Activated T-cell treated with anti-CD3 and anti-CD28 coated beads, Interleukin-2, amount 50 U/mL, for 48 hours (primary cell): ENCODE data around the gene CLDN2.

Experiments
- DNase-seq, 2 experiments: peaks; one replicate each; pipeline ENCODE4 v3.0.0-alpha.2; 2020

Gene CLDN2

GRCh38 chrX:106927023-106927422, 6.8 kb downstream of the CLDN2 start:
- no peak for DNase-seq

- no peak for DNase-seq
Observed at GRCh38 chrX:106927700-106928099, 7.5 kb downstream of the CLDN2 start.

- DNase-seq: no peak
Observed at GRCh38 chrX:106928227-106928626, 8.0 kb downstream of the CLDN2 start.

- no peak for DNase-seq
Observed at GRCh38 chrX:106931831-106932491, 11.8 kb downstream of the CLDN2 start.

- no peak for DNase-seq
Observed at GRCh38 chrX:106932492-106932923, 12.3 kb downstream of the CLDN2 start.

GRCh38 chrX:106932960-106933537, 12.8 kb downstream of the CLDN2 start:
- no peak for DNase-seq

GRCh38 chrX:106933538-106933961, 13.3 kb downstream of the CLDN2 start:
- no peak for DNase-seq

GRCh38 chrX:106935175-106935574, 15.0 kb downstream of the CLDN2 start:
- DNase-seq: no peak

GRCh38 chrX:106936246-106936645, 16.0 kb downstream of the CLDN2 start:
- DNase-seq: no peak

GRCh38 chrX:106939566-106939965, 19.4 kb downstream of the CLDN2 start:
- DNase-seq: no peak

- DNase-seq: no peak
Observed at GRCh38 chrX:106940068-106940467, 19.9 kb downstream of the CLDN2 start.

GRCh38 chrX:106946464-106946863, 26.3 kb downstream of the CLDN2 start:
- DNase-seq: no peak

GRCh38 chrX:106948641-106949040, 28.4 kb downstream of the CLDN2 start:
- no peak for DNase-seq

GRCh38 chrX:106949366-106949765, 29.2 kb downstream of the CLDN2 start:
- no peak for DNase-seq

GRCh38 chrX:106950381-106950780, 30.2 kb downstream of the CLDN2 start:
- DNase-seq: no peak

GRCh38 chrX:106951230-106951629, 31.0 kb downstream of the CLDN2 start:
- no peak for DNase-seq

- no peak for DNase-seq
Observed at GRCh38 chrX:106952089-106952488, 31.9 kb downstream of the CLDN2 start.

- DNase-seq: no peak
Observed at GRCh38 chrX:106952538-106952937, 32.3 kb downstream of the CLDN2 start.

GRCh38 chrX:106952988-106953387, 32.8 kb downstream of the CLDN2 start:
- no peak for DNase-seq

- DNase-seq: no peak
Observed at GRCh38 chrX:106954041-106954440, 33.8 kb downstream of the CLDN2 start.

GRCh38 chrX:106955004-106955772, 35.0 kb downstream of the CLDN2 start:
- DNase-seq: no peak

GRCh38 chrX:106957856-106958255, 37.7 kb downstream of the CLDN2 start:
- DNase-seq: no peak

- no peak for DNase-seq
Observed at GRCh38 chrX:106959901-106960300, 39.7 kb downstream of the CLDN2 start.

GRCh38 chrX:106963111-106963510, 42.9 kb downstream of the CLDN2 start:
- no peak for DNase-seq
